Keratinocyte (primary cell): Measurements from ENCODE around the gene PHLDB3.

Experiments
- EZH2 ChIP-seq: IDR thresholded peaks from one replicate; pipeline ENCODE4 v1.6.1; 2012; ENCODE audit warnings: inconsistent platforms, mild to moderate bottlenecking, low read length, moderate library complexity
- TF ChIP-seq, protein P1 (sequence below), 3 experiments: IDR thresholded peaks in 1 of 3; conservative IDR thresholded peaks in 1 of 3; optimal IDR thresholded peaks in 1 of 3; 2 replicates in 2 of 3; 3 replicates in 1 of 3; pipeline versions ENCODE3 to v1.5.1; 2011; ENCODE audit warnings: low read length in 3 of 3, mild to moderate bottlenecking in 3 of 3, moderate library complexity in 2 of 3, control low read depth in 1 of 3, inconsistent platforms in 1 of 3; ENCODE audit not compliant: insufficient read depth in 2 of 3; ENCODE audit errors: extremely low read depth in 1 of 3

DNA sequence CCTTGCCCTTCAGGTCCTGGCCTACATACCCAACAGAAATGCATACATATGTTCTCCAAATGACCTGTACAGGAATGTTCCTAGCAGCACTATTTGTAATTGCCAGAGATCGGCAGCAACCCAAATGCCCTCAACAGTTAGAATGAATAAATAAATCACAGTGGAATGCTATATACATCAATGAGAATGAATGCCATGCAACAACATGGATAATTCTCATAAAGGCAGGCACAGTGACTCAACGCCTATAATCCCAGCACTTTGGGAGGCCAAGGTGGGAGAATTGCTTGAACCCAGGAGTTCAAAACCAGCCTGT lies 71.2 kb downstream of the PHLDB3 start:
- TF ChIP-seq EZH2: no peak
- TF ChIP-seq, protein P1, sequence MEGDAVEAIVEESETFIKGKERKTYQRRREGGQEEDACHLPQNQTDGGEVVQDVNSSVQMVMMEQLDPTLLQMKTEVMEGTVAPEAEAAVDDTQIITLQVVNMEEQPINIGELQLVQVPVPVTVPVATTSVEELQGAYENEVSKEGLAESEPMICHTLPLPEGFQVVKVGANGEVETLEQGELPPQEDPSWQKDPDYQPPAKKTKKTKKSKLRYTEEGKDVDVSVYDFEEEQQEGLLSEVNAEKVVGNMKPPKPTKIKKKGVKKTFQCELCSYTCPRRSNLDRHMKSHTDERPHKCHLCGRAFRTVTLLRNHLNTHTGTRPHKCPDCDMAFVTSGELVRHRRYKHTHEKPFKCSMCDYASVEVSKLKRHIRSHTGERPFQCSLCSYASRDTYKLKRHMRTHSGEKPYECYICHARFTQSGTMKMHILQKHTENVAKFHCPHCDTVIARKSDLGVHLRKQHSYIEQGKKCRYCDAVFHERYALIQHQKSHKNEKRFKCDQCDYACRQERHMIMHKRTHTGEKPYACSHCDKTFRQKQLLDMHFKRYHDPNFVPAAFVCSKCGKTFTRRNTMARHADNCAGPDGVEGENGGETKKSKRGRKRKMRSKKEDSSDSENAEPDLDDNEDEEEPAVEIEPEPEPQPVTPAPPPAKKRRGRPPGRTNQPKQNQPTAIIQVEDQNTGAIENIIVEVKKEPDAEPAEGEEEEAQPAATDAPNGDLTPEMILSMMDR (optimal IDR thresholded peaks at IDR 0.05 in 1 of 3, IDR thresholded peaks at IDR 0.05 in 1 of 3, conservative IDR thresholded peaks at IDR 0.05 in 1 of 3; ENCODE audit: extremely low read depth in 1 of 3, insufficient read depth in 2 of 3, low read length in 3 of 3): no peak
